Natural killer cell treated with Interleukin-12 subunit alpha and Interleukin-12 subunit beta and Interleukin-15 and Interleukin-18, amount 100 ng/mL, for 72 hours (primary cell): Measurements from ENCODE around the gene PITPNM1. TPM values are rescaled to one million over a fixed set of nuclear protein-coding genes. Genes with fewer than 3 reads are reported as not detected.

ENCODE experiments used
- ATAC-seq, 2 donors: fragments of 150-1000 bp; cut with Tn5 transposase in 1 of 2; sonication (Bioruptor Pico), chemical (Tn5 transposase) in 1 of 2; 2 replicates each; pipeline ENCODE4 v1.10.0; 2021
- DNase-seq: peaks from one replicate; pipeline ENCODE4 v3.0.0; 2022; ENCODE audit warnings: low spot score
- H3K27ac Mint-ChIP-seq, 2 donors: 1 replicate in 1 of 2; 2 replicates in 1 of 2; pipeline ENCODE4 v1.8.0; 2022; ENCODE audit warnings: mixed read lengths in 2 of 2, mild to moderate bottlenecking in 1 of 2, moderate library complexity in 1 of 2
- H3K27me3 Mint-ChIP-seq, 2 donors: 1 replicate in 1 of 2; 2 replicates in 1 of 2; pipeline ENCODE4 v1.8.0; 2022; ENCODE audit warnings: mixed read lengths in 2 of 2
- H3K36me3 Mint-ChIP-seq: one replicate; pipeline ENCODE4 v1.8.0; 2022; ENCODE audit warnings: mixed read lengths
- H3K4me1 Mint-ChIP-seq, 2 donors: 1 replicate in 1 of 2; 2 replicates in 1 of 2; pipeline ENCODE4 v1.8.0; 2022; ENCODE audit warnings: low read depth in 2 of 2, mixed read lengths in 2 of 2, mild to moderate bottlenecking in 1 of 2
- H3K4me3 Mint-ChIP-seq: one replicate; pipeline ENCODE4 v1.8.0; 2022; ENCODE audit warnings: mixed read lengths
- H3K9me3 Mint-ChIP-seq: 2 replicates; pipeline ENCODE4 v1.8.0; 2022; ENCODE audit warnings: mixed read lengths
- total RNA-seq, 2 donors: library from RNA; stranded (reverse); gene quantifications; one replicate each; pipeline ENCODE4 v1.2.3, GENCODE V29; 2022

PITPNM1 gene
- total RNA-seq, 2 donors from 2014 or later = 66.0 to 174 TPM

GRCh38 chr11:67450796-67451657 lies 54.1 kb downstream of the PITPNM1 start:
- ATAC-seq (no peak), DNase-seq (no peak)
- no peaks in the 10 kb centered on the region for H3K9me3 Mint-ChIP-seq
- H3K4me1 Mint-ChIP-seq = peaks cover 8% of the 10 kb centered on the region in 2 donors
- no peak overlapping the region for H3K4me3 Mint-ChIP-seq
- H3K27ac Mint-ChIP-seq = no peak overlapping the region
- no peaks in the 10 kb centered on the region for H3K36me3 Mint-ChIP-seq
- peaks cover 0 to 6% of the 10 kb centered on the region in 2 donors for H3K27me3 Mint-ChIP-seq

GRCh38 chr11:67449116-67449844 lies 55.9 kb downstream of the PITPNM1 start:
- Mint-ChIP-seq H3K27ac (peak overlapping the region in 1 of 2 donors; percentile 50), H3K4me3 (no peak overlapping the region), H3K9me3 (no peaks in the 10 kb centered on the region), H3K4me1 (peaks cover 24% of the 10 kb centered on the region in 2 donors), H3K36me3 (no peaks in the 10 kb centered on the region), H3K27me3 (peaks cover 0 to 6% of the 10 kb centered on the region in 2 donors)
- ATAC-seq (no peak), DNase-seq (no peak)

DNA sequence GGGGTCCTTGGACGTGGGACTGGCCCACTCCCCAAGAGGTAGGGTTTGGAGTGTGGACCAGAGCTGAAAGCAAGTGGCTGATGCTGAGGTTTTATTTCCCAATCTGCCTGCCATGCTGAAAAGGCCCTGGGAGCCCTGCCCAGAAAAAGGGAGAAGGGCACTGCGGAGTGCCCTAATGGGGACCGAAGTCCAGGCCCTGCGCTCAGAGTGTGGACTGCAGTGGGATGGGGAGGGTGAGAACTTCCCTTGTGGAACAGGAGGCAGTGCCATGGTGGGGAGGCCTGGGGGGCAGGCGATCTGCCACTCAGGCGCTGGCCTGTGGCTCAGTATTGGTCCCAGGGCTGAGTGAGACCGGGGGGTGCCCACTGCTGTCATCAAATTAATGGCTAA lies 56.9 kb downstream of the PITPNM1 start:
- Mint-ChIP-seq H3K4me3 (no peak overlapping the region), H3K27me3 (peaks cover 0 to 6% of the 10 kb centered on the region in 2 donors), H3K36me3 (no peaks in the 10 kb centered on the region), H3K27ac (no peak overlapping the region), H3K4me1 (peaks cover 24 to 25% of the 10 kb centered on the region in 2 donors), H3K9me3 (no peaks in the 10 kb centered on the region)
- no peak for DNase-seq
- ATAC-seq = no peak

DNA sequence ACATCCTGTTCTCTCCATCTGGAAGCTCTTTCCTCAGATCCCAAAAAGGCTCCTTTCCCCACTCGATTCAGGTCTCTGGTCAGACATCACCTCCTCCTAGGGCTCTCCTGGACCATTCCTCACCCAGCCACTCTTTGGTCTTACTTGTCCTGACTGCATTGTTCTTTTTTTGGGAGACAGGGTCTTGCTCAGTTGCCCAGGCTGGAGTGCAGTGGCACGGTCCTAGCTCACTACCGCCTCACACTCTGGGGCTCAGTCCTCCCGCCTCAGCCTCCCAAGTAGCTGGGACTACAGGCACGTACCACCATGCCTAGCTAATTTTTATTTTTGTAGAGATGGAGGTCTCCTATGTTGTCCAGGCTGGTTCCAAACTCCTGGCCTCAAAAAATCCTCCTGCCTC lies 59.6 kb downstream of the PITPNM1 start:
- H3K27me3 Mint-ChIP-seq = peaks cover 0 to 3% of the 10 kb centered on the region in 2 donors
- no peaks in the 10 kb centered on the region for H3K9me3 Mint-ChIP-seq
- DNase-seq = no peak

GRCh38 chr11:67442504-67443404 lies 62.4 kb downstream of the PITPNM1 start:
- Mint-ChIP-seq H3K9me3 (no peaks in the 10 kb centered on the region), H3K4me3 (peak overlapping the region; percentile 41), H3K36me3 (no peaks in the 10 kb centered on the region), H3K27me3 (no peaks in the 10 kb centered on the region), H3K4me1 (peaks cover 46 to 55% of the 10 kb centered on the region in 2 donors), H3K27ac (peak overlapping the region; percentile 75 to 92)
- ATAC-seq = no peak
- no peak for DNase-seq

More for the DNA sequence above, 59.6 kb downstream of the PITPNM1 start:
- H3K27ac Mint-ChIP-seq = peak overlapping the region; percentile 74 to 91
- no peak for ATAC-seq
- H3K4me3 Mint-ChIP-seq = peak overlapping the region; percentile 74
- H3K4me1 Mint-ChIP-seq = peaks cover 32 to 42% of the 10 kb centered on the region in 2 donors
- H3K36me3 Mint-ChIP-seq = no peaks in the 10 kb centered on the region

Other genes with a start within 250 kb of the PITPNM1 start
- 100 to 1,000 TPM; 394 to 432 TPM for gene GRK2, start 238.9 kb downstream of the PITPNM1 start, total RNA-seq
- gene ANKRD13D, start 216.1 kb downstream of the PITPNM1 start, total RNA-seq = 100 to 1,000 TPM; 182 to 231 TPM
- gene SSH3, start 201.8 kb downstream of the PITPNM1 start, total RNA-seq = 10 to 100 TPM; 19.2 to 32.3 TPM
- gene POLD4, start 151.8 kb downstream of the PITPNM1 start, total RNA-seq = 10 to 100 TPM; 25.7 to 46.4 TPM
- gene CLCF1, start 131.8 kb downstream of the PITPNM1 start, total RNA-seq = 1 to 10 TPM; 1.4 to 3.3 TPM
- gene RAD9A, start 113.4 kb downstream of the PITPNM1 start, total RNA-seq = 10 to 100 TPM; 25.9 to 47.8 TPM
- gene PPP1CA, start 103.5 kb downstream of the PITPNM1 start, total RNA-seq = 100 to 1,000 TPM; 317 to 378 TPM
- gene TBC1D10C, start 101.3 kb downstream of the PITPNM1 start, total RNA-seq = 10 to 100 TPM; 79.5 to 88.8 TPM
- gene CARNS1, start 89.7 kb downstream of the PITPNM1 start, total RNA-seq = 1 to 10 TPM; 2.3 to 4.9 TPM
- gene RPS6KB2, start 76.9 kb downstream of the PITPNM1 start, total RNA-seq = 100 to 1,000 TPM in 1 of 2 donors, 10 to 100 TPM in 1; 95.8 to 112 TPM
- gene PTPRCAP, start 67.7 kb downstream of the PITPNM1 start, total RNA-seq = 100 to 1,000 TPM; 198 to 266 TPM
- 10 to 100 TPM; 24.1 to 29.0 TPM for gene CORO1B, start 61.9 kb downstream of the PITPNM1 start, total RNA-seq
- gene GPR152, start 52.6 kb downstream of the PITPNM1 start, total RNA-seq = not detected
- gene CABP4, start 50.0 kb downstream of the PITPNM1 start, total RNA-seq = 1 to 10 TPM; 1.4 to 2.2 TPM
- 10 to 100 TPM; 30.7 to 39.1 TPM for gene TMEM134, start 36.1 kb downstream of the PITPNM1 start, total RNA-seq
- gene AIP, start 22.3 kb downstream of the PITPNM1 start, total RNA-seq = 100 to 1,000 TPM; 120 to 140 TPM
- 100 to 1,000 TPM in 1 of 2 donors, 10 to 100 TPM in 1; 92.6 to 103 TPM for gene CDK2AP2, start 2.8 kb upstream of the PITPNM1 start, total RNA-seq
- not detected for gene CABP2, start 18.1 kb upstream of the PITPNM1 start, total RNA-seq
- 100 to 1,000 TPM; 539 to 557 TPM for gene GSTP1, start 78.4 kb upstream of the PITPNM1 start, total RNA-seq
- 100 to 1,000 TPM; 246 to 381 TPM for gene NDUFV1, start 101.6 kb upstream of the PITPNM1 start, total RNA-seq
- 10 to 100 TPM in 1 of 2 donors, 1 to 10 TPM in 1; 9.9 to 11.5 TPM for gene NUDT8, start 124.6 kb upstream of the PITPNM1 start, total RNA-seq
- gene TBX10, start 134.4 kb upstream of the PITPNM1 start, total RNA-seq = not detected
- gene ACY3, start 145.4 kb upstream of the PITPNM1 start, total RNA-seq = not detected
- not detected for gene ALDH3B2, start 169.3 kb upstream of the PITPNM1 start, total RNA-seq